NCI-H2171 (cell line): ENCODE measurements around the gene NAA30.
"Not testable (repeated sequence)": the region's sequence is repeated elsewhere in the genome, so short reads cannot be mapped to it uniquely, and the experiment has no call there.

Experiments
- DNase-seq: peaks from one replicate; lab custom pipeline; 2025; lab: John Stamatoyannopoulos, UW

NAA30 gene

DNA sequence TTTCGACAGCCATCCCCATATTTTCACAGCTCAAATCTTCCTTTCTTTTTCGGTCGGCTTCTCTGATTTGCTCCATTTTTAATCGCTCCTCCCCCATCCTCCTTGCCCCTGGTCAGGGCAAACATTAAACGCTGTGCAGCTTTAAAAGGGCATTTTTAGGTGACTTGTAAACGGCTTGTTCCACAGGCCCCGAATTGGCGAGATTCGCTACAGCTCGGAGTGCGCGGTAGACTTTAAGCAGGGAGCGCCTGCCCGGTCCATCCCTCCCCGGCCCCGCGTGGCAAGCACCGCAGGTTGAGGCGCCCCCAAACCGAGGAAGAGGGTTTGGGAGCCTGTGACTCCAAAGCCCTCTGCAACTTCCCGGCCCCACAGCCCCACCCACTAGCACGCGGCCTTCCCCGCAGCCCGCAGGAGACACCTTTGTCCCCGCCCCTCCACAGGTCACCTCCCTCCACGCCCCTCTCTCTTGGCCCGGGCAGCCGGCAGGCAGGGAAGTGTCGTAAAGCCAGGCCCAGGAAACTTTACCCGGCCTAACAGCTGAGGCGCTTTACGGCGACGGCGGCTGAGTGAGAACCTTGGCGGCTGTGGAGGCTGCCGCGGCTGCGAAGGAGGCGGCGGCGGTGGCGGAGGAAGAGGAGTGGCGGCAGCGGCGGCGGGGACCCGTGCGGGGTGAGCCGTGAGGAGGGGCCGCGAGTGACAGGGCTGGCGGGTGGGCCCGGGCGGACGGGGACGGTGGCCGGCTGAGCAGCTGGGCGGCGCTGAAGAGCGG lies at the start of gene NAA30:
NAA30 (plus strand) TSS at position 550 of the 769 bp plus-strand sequence. CDS start 372 bp downstream, outside the sequence.
- DNase-seq = peak; percentile 99

DNA sequence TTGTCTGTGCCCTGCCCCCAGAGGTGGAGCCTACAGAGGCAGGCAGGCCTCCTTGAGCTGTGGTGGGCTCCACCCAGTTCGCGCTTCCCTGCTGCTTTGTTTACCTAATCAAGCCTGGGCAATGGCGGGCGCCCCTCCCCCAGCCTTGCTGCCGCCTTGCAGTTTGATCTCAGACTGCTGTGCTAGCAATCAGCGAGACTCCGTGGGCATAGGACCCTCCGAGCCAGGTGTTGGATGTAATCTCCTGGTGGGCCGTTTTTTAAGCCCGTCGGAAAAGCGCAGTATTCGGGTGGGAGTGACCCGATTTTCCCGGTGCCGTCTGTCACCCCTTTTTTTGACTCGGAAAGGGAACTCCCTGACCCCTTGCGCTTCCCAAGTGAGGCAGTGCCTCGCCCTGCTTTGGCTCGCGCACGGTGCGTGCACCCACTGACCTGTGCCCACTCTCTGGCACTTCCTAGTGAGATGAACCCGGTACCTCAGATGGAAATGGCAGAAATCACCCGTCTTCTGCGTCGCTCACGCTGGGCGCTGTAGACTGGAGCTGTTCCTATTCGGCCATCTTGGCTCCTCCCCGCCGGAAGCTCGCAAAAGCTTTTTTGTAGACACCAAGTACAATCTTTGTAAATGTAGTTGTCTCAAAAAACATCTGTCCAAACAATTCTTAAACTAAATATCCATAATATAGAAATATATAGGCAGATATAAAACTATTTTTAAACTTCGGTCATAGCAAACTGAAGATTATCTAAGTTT lies 46.7 kb upstream of the NAA30 start:
- not testable (repeated sequence) for DNase-seq

DNA sequence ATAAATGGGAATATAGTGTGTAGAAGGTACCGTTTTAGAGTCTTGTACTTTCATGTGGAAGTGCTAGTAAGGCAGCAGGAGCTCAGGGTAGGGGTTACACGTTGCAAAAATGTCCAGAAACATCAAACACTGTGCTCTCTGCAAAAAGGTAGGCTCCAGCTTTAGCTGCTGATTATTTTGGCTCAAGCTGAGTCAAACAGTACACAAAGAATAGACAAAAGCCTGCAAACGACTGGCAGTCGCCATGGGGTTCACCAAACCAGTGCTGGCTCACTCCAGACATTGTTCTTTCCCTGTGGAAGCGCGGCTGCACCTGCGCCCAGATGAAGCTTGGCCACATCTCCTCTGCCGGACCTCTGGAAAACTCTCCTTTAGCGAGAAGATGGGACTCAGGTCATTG lies 45.3 kb upstream of the NAA30 start:
- peak; percentile 65 for DNase-seq

DNA sequence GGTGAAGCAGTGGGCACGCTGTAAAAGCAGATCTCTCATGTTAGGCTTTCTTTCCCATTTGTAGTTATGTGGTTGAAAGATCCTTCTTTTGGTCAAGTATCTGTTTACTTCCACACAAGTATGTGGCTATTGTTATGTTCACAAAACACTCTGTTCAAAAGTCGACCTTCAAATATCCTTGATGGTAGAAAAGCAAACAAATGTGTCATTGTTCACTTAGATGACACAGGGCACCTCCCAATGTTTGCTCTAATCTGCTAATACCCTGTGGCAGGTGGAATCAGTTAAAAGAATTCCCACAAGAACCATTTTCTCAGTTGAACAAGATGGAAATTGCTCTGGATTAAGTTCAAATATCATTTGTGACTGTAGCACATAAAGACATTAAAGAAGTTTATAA lies 43.6 kb upstream of the NAA30 start:
- peak; percentile 49 for DNase-seq

DNA sequence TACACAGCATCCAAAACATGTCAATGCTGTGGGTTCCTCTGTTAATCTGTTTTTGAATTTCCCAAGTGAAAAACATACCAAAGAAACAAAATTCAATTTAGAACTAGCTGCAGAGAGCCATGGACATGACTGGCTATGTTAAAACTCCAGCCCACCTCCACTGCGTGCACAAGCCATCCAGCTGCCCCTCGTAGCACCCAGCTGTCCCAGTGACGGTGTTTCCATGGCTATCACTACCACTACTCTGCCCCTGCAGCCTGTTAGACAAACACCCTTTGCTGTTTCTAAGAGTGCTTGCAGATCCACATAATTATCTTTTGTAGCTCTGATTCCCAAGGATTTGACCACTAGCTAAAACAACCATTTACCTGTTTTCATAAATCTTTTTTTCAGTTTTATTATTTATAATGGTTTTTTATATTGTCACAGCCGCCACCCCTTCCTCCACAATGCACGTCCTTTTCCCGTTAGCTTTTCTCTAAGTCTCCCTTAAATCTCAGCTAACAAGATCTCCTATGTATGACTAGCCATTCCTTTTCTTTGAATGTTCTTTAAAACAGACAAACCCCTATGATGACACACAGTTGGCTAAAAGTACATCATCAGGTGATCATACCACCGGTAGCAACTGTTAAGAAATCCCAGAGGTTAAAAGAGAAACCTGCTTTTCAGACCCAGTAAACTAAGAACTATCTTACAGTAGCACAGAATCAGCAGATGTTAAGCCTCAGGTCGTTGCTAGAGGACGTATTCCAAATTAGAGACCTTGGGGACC lies 37.8 kb upstream of the NAA30 start:
- no peak for DNase-seq

DNA sequence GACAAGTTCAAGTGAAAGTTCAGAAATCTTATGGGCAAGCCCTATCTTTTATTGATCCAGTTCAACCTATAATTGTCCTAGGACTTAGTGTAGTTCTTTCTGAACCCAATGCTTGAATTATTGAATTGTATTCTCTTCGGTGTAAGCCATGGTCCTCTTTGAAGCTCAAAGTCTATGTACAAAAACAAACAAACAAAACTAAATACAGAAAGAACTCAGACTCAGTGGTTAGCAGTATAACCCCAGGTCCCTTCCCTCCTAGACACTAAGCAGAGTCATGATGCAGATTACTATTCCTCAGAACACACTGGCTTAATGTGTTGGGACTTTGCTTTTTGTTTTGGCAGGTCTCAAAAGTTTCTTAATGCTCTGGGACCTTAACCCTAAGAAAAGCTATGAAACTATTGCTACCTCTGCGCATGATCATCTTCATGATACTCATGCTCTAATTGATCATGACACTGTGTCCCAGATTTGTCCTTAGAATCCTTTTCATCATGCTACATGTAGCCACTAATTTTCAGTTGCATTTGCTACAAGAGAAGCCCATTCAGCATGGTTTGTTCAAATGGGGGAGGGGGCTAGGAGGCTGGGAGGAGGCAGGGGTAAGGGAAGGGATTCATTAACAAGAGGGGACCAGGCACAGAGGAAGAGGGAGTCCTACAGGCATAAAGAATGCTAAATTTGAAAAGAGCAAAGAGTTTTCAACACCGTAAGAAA lies 35.1 kb upstream of the NAA30 start:
- no peak for DNase-seq

DNA sequence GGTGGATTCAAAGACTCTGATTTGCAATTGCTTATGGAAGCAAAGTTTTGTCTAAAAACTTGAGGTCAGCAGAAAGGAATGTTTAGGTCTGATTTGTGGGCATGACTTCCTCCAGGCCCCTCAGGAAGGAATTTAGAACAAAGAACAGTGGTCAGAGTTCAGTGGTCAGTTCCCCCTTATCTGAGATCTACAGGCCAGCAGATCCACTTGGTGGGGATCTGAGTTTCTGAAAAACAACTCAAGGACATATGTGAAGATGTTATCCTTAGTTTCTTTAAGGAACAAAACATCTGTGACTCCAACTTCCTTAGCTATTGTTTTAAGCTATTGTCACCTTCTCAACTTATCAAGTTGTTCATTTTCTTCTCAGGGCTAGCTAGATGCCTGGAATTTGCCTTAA lies 28.0 kb upstream of the NAA30 start:
- DNase-seq = no peak

DNA sequence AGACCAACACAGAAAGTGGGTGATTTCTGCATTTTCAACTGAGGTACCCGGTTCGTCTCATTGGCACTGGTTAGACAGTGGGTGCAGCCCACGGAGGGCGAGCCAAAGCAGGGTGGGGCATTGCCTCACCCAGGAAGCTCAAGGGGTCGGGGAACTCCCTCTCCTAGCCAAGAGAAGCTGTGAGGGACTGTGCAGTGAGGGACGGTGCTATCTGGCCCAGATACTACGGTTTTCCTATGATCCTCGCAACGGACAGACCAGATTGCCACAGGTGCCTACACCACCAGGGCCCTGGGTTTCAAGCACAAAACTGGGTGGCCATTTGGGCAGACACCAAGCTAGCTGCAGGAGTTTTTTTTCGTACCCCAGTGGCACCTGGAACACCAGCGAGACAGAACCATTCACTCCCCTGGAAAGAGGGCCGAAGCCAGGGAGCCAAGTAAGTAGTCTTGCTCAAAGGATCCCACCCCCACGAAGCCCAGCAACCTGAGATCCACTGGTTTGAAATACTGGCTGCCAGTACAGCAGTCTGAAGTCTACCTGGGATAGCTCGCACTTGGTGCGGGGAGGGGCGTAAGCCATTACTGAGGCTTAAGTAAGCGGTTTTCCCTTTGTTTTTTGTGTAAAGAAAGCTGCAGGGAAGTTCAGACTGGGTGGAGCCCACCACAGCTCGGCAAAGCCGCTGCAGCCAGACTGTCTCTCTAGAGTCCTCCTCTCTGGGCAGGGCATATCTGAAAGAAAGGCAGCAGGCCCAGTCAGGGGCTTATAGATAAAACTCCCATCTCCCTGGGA lies 25.5 kb upstream of the NAA30 start:
- DNase-seq = no peak

DNA sequence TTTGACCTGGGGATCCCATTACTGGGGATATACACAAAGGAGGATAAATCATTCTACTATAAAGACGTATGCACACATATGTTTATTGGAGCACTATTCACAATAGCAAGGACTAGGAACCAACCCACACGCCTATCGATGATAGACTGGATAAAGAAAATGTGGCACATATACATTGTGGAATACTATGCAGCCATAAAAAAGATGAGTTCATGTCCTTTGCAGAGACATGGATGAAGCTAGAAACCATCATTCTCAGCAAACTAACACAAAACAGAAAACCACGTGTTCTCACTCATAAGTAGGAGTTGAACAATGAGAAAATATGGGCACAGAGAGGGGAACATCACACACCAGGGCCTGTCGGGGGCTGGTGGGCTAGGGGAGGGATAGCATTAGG lies 20.2 kb upstream of the NAA30 start:
- DNase-seq = not testable (repeated sequence)

DNA sequence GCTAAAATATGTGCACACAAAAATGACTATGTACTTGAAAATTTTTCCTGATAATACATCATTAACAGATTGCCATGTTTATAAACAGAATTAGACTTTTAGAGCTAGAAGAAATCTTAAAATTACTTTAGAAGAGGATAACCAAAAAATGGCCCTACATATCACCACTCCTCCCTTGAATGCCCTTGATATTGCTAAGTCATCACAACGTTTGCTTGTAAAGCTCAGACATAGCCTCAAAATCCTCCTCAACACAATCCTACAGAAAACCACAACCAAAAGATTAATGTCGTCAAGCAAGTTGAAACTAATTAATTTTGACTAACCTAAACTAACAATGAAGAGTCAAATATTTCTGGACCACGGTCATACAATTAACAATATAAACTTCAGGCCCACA lies 19.4 kb upstream of the NAA30 start:
- DNase-seq = no peak

DNA sequence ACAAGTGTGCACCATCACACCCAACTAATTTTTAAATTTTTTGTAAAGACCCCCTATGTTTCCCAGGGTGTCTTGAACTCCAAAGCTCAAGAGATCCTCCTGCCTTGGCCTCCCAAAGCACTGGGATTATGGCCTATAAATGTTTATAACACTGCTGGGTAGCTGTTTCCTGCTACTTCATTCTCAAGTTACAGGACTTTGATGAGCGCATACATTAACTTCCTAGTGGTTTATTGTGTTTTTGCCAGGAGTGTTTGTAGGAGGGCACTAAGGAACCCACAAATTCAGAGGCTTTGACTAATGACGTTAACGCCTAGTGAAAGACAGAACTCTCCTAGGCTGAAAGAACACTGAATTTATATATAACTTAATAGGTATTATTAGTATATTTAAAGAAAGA lies 15.2 kb upstream of the NAA30 start:
- no peak for DNase-seq

DNA sequence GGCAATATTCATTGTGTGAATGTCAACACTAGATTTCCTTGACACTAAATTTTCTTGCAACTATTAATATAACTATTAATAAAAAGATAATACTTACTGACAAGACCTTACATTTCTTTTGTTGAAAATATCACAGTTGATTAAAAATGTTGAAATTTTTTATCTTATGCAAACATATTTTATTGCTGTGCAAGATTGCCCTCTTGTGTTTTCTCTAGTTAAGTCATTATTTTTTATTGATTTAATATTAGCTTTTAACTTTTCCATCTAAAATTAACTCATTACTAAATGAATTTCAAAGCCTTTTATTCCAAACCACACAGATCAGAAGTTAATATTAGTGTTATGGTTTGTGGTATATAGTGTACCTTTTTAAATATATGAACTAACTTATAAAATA lies 11.7 kb upstream of the NAA30 start:
- DNase-seq = no peak

DNA sequence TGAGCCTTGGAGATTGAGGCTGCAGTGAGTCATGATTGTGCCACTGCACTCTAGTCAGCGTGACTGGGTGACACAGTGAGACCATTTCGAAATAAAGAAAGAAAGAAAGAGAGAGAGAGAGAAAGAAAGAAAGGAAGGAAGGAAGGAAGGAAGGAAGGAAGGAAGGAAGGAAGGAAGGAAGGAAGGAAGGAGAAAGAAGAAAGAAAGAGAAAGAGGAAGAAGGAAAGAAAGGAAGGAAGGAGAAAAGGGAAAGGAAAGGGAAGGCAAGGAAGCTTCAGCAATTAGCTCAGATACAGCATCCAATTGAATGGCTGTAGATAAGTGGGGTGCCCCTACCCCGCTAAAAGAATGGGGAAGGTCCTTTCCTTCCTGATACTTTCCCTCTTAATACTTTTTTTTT lies 9.5 kb upstream of the NAA30 start:
- no peak for DNase-seq

DNA sequence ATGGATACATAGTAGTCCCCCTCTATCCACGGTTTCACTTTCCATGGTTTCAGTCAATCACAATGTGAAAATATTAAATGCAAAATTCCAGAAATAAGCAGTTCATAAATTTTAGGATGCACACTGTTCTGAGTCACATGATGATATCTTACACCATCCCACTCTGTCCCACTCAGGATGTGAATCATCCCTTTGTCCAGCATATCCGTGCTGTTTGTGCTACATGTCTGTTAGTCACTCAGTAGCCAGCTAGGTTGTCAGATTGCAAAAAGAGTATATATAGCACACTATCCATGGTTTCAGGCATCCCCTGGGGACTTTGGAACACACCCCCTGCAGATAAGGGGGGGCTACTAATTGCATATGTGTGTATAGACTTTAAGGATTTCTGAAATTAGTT lies 8.1 kb upstream of the NAA30 start:
- no peak for DNase-seq

DNA sequence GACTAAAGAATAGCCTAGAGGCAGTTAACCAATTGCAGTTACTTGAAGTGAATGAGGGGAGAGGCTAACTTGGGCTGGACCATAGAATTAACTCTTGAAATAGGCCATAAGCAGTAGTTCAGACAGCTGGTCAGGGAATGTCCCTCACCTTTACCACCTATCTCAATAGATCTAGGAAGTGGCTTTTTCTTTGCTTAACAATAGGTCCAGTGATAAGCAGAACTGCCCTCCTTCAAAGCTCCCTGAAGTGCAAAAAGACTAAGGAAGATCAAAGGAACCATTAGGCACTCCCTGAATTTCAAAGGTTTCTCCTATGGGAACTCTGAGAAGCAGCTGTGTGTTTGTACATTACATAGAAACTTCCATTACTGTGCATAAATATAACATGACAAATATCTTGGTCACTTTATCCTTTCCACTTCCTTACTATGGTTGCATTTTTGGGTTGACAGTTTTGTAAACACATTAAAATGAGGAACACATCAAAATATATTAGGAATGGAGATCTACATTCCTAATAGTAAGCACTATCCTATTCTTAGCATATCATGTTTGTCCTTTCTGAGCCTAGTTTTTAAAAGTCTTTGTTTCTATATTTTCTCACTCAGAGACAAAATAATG lies 7.2 kb upstream of the NAA30 start:
- no peak for DNase-seq

DNA sequence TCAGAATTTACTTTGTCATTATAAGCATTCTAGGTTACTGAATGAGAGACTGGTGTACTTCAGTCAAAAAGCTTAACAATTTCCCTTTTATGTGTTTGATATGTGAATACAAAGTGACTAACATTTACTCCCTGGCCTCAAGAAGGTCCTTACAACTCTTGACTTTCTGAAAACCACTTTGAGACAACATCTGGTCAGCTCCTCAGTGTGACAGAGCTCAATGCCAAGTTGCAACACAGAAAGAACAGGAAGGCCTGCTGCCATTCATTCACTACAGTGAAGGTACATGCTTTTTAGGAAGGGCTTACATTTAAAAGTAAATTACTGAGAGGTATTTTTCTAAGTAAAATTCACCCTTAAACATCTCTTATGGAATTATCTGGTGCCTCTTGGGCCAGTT lies 2.3 kb upstream of the NAA30 start:
- DNase-seq = no peak

DNA sequence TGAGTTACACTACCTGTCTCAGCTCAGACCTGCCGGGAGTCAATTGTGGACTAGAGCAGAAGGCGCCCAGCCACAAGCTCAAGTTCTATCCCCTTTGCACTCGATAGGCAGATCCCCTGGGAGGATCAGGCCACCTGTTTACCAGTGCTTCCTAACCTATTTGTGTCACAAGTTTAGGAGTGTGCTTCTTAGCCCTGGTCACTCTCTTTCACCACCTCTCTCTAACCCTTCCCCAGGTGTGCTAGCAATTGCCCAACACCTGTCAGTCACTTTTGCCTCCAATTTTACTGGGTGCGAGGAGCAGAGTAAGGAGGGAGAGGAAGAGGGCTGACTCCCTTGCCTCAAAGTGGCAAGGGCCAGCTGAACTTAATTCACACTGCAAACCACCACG lies 745 bp upstream of the NAA30 start:
- peak; percentile 89 for DNase-seq

DNA sequence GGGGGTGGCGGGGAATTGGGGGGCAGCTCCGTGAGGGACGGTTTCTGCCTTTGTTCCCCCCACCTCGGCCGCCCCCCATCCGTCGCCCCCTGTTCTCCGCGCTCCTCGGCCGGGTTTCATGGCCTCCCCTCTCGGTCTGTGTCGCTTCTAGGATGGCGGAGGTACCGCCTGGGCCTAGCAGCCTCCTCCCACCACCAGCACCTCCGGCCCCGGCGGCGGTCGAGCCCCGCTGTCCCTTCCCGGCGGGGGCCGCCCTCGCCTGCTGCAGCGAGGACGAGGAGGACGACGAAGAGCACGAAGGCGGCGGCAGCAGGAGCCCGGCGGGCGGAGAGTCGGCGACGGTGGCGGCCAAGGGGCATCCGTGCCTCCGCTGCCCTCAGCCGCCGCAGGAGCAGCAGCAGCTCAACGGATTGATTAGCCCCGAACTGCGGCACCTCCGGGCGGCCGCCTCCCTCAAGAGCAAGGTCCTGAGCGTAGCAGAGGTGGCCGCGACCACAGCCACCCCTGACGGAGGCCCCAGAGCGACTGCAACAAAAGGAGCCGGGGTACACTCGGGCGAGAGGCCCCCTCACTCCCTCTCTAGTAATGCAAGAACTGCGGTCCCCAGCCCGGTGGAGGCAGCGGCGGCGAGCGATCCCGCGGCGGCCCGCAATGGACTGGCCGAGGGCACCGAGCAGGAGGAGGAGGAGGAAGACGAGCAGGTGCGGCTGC lies 575 bp downstream of the NAA30 start:
- DNase-seq = peak; percentile 22

DNA sequence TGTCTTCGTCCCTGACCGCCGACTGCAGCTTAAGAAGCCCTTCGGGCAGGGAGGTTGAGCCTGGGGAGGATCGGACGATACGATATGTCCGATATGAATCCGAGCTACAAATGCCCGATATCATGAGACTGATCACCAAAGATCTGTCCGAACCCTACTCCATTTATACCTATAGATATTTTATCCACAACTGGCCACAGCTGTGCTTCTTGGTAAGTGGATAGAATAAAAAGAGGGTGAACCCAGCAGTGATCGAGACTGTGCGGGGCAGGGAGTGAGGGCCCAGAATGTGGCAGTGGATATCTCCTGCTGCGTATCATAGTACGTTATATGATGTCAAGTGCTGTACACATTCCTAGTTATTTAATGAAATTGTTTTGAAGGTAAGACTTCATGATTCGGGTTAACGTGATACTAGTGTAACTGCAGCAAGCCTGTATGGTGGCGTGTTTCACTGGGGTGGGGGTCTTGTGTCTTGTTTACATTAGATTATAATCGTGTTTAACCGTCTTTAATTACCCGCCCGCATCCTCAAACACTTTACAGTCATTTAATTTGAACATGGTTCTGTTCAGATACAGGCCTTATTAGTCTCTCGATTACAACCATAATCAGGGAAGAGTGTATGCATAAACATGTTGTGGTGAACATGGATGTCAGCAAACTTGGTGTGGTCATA lies 1.3 kb downstream of the NAA30 start:
- no peak for DNase-seq

DNA sequence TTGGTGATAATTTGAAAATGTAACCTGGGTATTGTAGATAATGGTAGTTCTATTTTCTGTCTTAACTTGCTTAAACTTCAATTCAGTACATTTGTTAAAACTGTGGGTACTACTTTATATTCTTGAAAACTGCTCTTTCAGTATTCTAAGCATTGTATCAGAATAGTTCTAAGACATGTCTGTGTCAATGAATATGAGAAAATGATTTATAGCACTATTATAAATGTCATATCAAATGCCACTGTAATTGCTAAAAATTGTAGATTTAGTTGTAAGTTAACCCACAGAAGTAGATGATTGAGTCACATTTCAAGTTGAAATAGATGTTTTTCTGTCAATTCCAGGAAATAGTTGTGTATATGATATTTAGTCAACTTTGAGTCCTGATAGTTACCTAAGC lies 2.4 kb downstream of the NAA30 start:
- no peak for DNase-seq
